Neural cell (in vitro differentiated cells): Measurements from ENCODE around the gene BCL3. TPM values are rescaled to one million over a fixed set of nuclear protein-coding genes. Genes with fewer than 3 reads are reported as not detected.
"Not testable (repeated sequence)": the region's sequence is repeated elsewhere in the genome, so short reads cannot be mapped to it uniquely, and the experiment has no call there.

Source experiments
- H2AFZ ChIP-seq: fragments of 200-600, 300-800 bp; sonication (generic), shearing (Covaris generic); 2 replicates; pipeline ENCODE4 v1.6.0; 2014; ENCODE audit warnings: low read depth, mild to moderate bottlenecking, antibody characterized with exemption, low read length, moderate library complexity
- H3F3A ChIP-seq: fragments of 200-600 bp; shearing (Covaris generic); 2 replicates; pipeline ENCODE4 v1.6.1; 2016; ENCODE audit warnings: mild to moderate bottlenecking, moderate library complexity, mixed read lengths, antibody characterized with exemption, low read length; ENCODE audit not compliant: insufficient read depth, poor library complexity, severe bottlenecking
- H3K27ac ChIP-seq: fragments of 200-600, 300-800 bp; sonication (generic), shearing (Covaris generic); 2 replicates; pipeline ENCODE4 v1.5.1; 2014; ENCODE audit warnings: mild to moderate bottlenecking, low read length, moderate library complexity
- H3K27me3 ChIP-seq: fragments of 300-800, 200-600 bp; sonication (generic), shearing (Covaris generic); 2 replicates; pipeline ENCODE4 v1.6.0; 2014; ENCODE audit warnings: mild to moderate bottlenecking, low read depth, low read length, moderate library complexity; ENCODE audit not compliant: insufficient read depth
- H3K36me3 ChIP-seq: fragments of 300-800, 200-600 bp; sonication (generic), shearing (Covaris generic); 2 replicates; pipeline ENCODE4 v1.5.1; 2014; ENCODE audit warnings: mild to moderate bottlenecking, antibody characterized with exemption, low read length, moderate library complexity; ENCODE audit not compliant: insufficient read depth
- H3K4me2 ChIP-seq: fragments of 300-800, 200-600 bp; sonication (generic), shearing (Covaris generic); 2 replicates; pipeline ENCODE4 v1.6.0; 2014; ENCODE audit warnings: mild to moderate bottlenecking, low read length
- H3K4me3 ChIP-seq: fragments of 300-800, 200-600 bp; sonication (generic), shearing (Covaris generic); 2 replicates; pipeline ENCODE4 v1.5.1; 2014; ENCODE audit warnings: mild to moderate bottlenecking, low read length, moderate library complexity
- H3K79me2 ChIP-seq: fragments of 200-600 bp; shearing (Covaris generic); replicated peaks from 2 replicates; pipeline ENCODE4 v1.6.0; 2014; ENCODE audit warnings: mild to moderate bottlenecking, low read length, moderate library complexity; ENCODE audit not compliant: insufficient read depth
- H3K9ac ChIP-seq: fragments of 300-800, 200-600 bp; sonication (generic), shearing (Covaris generic); 2 replicates; pipeline ENCODE4 v1.6.1; 2016; ENCODE audit warnings: mild to moderate bottlenecking, low read length, mixed read lengths
- H3K9me2 ChIP-seq: fragments of 200-600 bp; shearing (Covaris generic); 2 replicates; pipeline ENCODE4 v1.6.1; 2016; ENCODE audit warnings: mild to moderate bottlenecking, low read length, mixed read lengths; ENCODE audit not compliant: insufficient read depth
- H3K9me3 ChIP-seq: fragments of 200-600, 300-800 bp; sonication (generic), shearing (Covaris generic); 2 replicates; pipeline ENCODE4 v1.6.1; 2016; ENCODE audit warnings: mild to moderate bottlenecking, mixed run types, low read length, moderate library complexity, mixed read lengths
- H4K20me1 ChIP-seq: fragments of 200-600 bp; shearing (Covaris generic); 2 replicates; pipeline ENCODE4 v1.6.1; 2016; ENCODE audit warnings: mild to moderate bottlenecking, mixed run types; ENCODE audit not compliant: insufficient read depth
- EP300 ChIP-seq: fragments of 450-650 bp; conservative IDR thresholded peaks from 2 replicates; pipeline ENCODE4 v1.6.1; 2014; ENCODE audit warnings: antibody characterized with exemption, mild to moderate bottlenecking, moderate library complexity; ENCODE audit not compliant: poor library complexity, severe bottlenecking
- EZH2 ChIP-seq: fragments of 200-600, 300-800 bp; shearing (Covaris generic), sonication (generic); IDR thresholded peaks from 2 replicates; pipeline ENCODE4 v1.6.1; 2014; ENCODE audit warnings: antibody characterized with exemption, low read length, borderline replicate concordance, mild to moderate bottlenecking; ENCODE audit not compliant: insufficient read depth, poor library complexity, severe bottlenecking
- MXI1 ChIP-seq: fragments of 450-650 bp; conservative IDR thresholded peaks from 2 replicates; pipeline ENCODE4 v1.6.1; 2014; ENCODE audit warnings: antibody characterized with exemption, mild to moderate bottlenecking; ENCODE audit not compliant: poor library complexity, severe bottlenecking
- POLR2AphosphoS5 ChIP-seq: IDR thresholded peaks from 2 replicates; pipeline ENCODE4 v1.6.1; 2012
- RAD21 ChIP-seq: fragments of 450-650 bp; conservative IDR thresholded peaks from 2 replicates; pipeline ENCODE4 v1.6.1; 2014; ENCODE audit warnings: antibody characterized with exemption, mild to moderate bottlenecking, moderate library complexity
- REST ChIP-seq: IDR thresholded peaks from 2 replicates; pipeline ENCODE4 v1.6.1; 2012; ENCODE audit warnings: borderline replicate concordance
- SMC3 ChIP-seq: fragments of 450-650 bp; conservative IDR thresholded peaks from 2 replicates; pipeline ENCODE4 v1.6.1; 2014; ENCODE audit warnings: antibody characterized with exemption, mild to moderate bottlenecking, moderate library complexity; ENCODE audit not compliant: poor library complexity
- TAF1 ChIP-seq: IDR thresholded peaks from 2 replicates; pipeline ENCODE4 v1.6.1; 2012; ENCODE audit warnings: low read depth
- polyA plus RNA-seq: library from polyadenylated mRNA; depleted of rRNA; stranded (reverse); fragments of >200 nt; gene quantifications from 2 replicates; pipeline ENCODE4 v1.2.3, GENCODE V29; 2014
- TF ChIP-seq, protein P1 (sequence below): fragments of 450-650 bp; IDR thresholded peaks from 2 replicates; pipeline ENCODE4 v1.5.1; 2014; ENCODE audit warnings: antibody characterized with exemption, mild to moderate bottlenecking, moderate library complexity; ENCODE audit not compliant: poor library complexity, severe bottlenecking

Gene BCL3
- polyA plus RNA-seq, 1 donor from 2014 or later: 0.48 TPM

GRCh38 chr19:44708940-44709339 lies 39.6 kb upstream of the BCL3 start:
- Histone ChIP-seq H4K20me1 (no peaks in the 10 kb centered on the region), H3K9me2 (no peaks in the 10 kb centered on the region), H2AFZ (no peak overlapping the region), H3K4me3 (no peak overlapping the region), H3K27ac (no peak overlapping the region), H3K9ac (no peak overlapping the region), H3F3A (no peaks in the 10 kb centered on the region), H3K79me2 (no peaks in the 10 kb centered on the region), H3K9me3 (no peaks in the 10 kb centered on the region), H3K4me2 (no peak overlapping the region), H3K36me3 (no peaks in the 10 kb centered on the region), H3K27me3 (no peaks in the 10 kb centered on the region)
- TF ChIP-seq POLR2AphosphoS5 (no peak), EP300 (no peak), MXI1 (no peak), RAD21 (no peak), REST (no peak), TAF1 (no peak), SMC3 (no peak), EZH2 (no peak)
- TF ChIP-seq, protein P1, sequence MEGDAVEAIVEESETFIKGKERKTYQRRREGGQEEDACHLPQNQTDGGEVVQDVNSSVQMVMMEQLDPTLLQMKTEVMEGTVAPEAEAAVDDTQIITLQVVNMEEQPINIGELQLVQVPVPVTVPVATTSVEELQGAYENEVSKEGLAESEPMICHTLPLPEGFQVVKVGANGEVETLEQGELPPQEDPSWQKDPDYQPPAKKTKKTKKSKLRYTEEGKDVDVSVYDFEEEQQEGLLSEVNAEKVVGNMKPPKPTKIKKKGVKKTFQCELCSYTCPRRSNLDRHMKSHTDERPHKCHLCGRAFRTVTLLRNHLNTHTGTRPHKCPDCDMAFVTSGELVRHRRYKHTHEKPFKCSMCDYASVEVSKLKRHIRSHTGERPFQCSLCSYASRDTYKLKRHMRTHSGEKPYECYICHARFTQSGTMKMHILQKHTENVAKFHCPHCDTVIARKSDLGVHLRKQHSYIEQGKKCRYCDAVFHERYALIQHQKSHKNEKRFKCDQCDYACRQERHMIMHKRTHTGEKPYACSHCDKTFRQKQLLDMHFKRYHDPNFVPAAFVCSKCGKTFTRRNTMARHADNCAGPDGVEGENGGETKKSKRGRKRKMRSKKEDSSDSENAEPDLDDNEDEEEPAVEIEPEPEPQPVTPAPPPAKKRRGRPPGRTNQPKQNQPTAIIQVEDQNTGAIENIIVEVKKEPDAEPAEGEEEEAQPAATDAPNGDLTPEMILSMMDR: no peak

GRCh38 chr19:44709434-44710266 lies 38.9 kb upstream of the BCL3 start:
- not testable (repeated sequence) for H3K4me3 ChIP-seq, H3K9me2 ChIP-seq, H3F3A ChIP-seq, H4K20me1 ChIP-seq, H3K27ac ChIP-seq, H3K36me3 ChIP-seq, H2AFZ ChIP-seq, H3K4me2 ChIP-seq, H3K27me3 ChIP-seq, H3K9me3 ChIP-seq, H3K9ac ChIP-seq, H3K79me2 ChIP-seq
